Measurements from ENCODE around the gene SMYD3.

Gene SMYD3

GRCh38 chr1:245879091-245879490, 628.0 kb downstream of the SMYD3 start:
- H3K4me1 ChIP-seq: peaks cover 28% of the 10 kb centered on the region
- peaks cover 6% of the 10 kb centered on the region for H3K36me3 ChIP-seq
- DNase-seq: no peak
- no peak overlapping the region for H3K4me3 ChIP-seq (ENCODE audit: low read depth, low read length)
- H3K9me3 ChIP-seq: no peaks in the 10 kb centered on the region
- no peaks in the 10 kb centered on the region for H3K27me3 ChIP-seq
- TF ChIP-seq CTCF (IDR thresholded peaks at IDR 0.05; ENCODE audit: low read depth, low read length): no peak

GRCh38 chr1:245878585-245878984, 628.5 kb downstream of the SMYD3 start:
- no peaks in the 10 kb centered on the region for H3K27me3 ChIP-seq
- no peak overlapping the region for H3K4me3 ChIP-seq (ENCODE audit: low read depth, low read length)
- no peaks in the 10 kb centered on the region for H3K9me3 ChIP-seq
- no peak for TF ChIP-seq CTCF (IDR thresholded peaks at IDR 0.05; ENCODE audit: low read depth, low read length)
- H3K4me1 ChIP-seq: peaks cover 33% of the 10 kb centered on the region
- no peak for DNase-seq
- H3K36me3 ChIP-seq: peaks cover 6% of the 10 kb centered on the region; the same call in 1 of the 2 replicates

- H3K27me3 ChIP-seq: no peaks in the 10 kb centered on the region
- H3K4me3 ChIP-seq (ENCODE audit: low read depth, low read length): no peak overlapping the region
- no peak for DNase-seq
- H3K9me3 ChIP-seq: no peaks in the 10 kb centered on the region
- H3K4me1 ChIP-seq: peaks cover 39% of the 10 kb centered on the region
- TF ChIP-seq CTCF (IDR thresholded peaks at IDR 0.05; ENCODE audit: low read depth, low read length): no peak
- H3K36me3 ChIP-seq: peaks cover 7% of the 10 kb centered on the region; the same call in 1 of the 2 replicates
These were observed 629.1 kb downstream of the SMYD3 start for GRCh38 chr1:245877976-245878375.

GRCh38 chr1:245876586-245876985, 630.5 kb downstream of the SMYD3 start:
- no peaks in the 10 kb centered on the region for H3K27me3 ChIP-seq
- no peak overlapping the region for H3K4me3 ChIP-seq (ENCODE audit: low read depth, low read length)
- peaks cover 47% of the 10 kb centered on the region for H3K4me1 ChIP-seq
- no peak for DNase-seq
- H3K9me3 ChIP-seq: no peaks in the 10 kb centered on the region
- peaks cover 12% of the 10 kb centered on the region for H3K36me3 ChIP-seq
- no peak for TF ChIP-seq CTCF (IDR thresholded peaks at IDR 0.05; ENCODE audit: low read depth, low read length)

GRCh38 chr1:245875581-245876261, 631.4 kb downstream of the SMYD3 start:
- Histone ChIP-seq H3K36me3 (peaks cover 12% of the 10 kb centered on the region), H3K27me3 (no peaks in the 10 kb centered on the region), H3K9me3 (no peaks in the 10 kb centered on the region), H3K4me1 (peaks cover 54% of the 10 kb centered on the region), H3K4me3 (ENCODE audit: low read depth, low read length) (no peak overlapping the region)
- no peak for TF ChIP-seq CTCF (IDR thresholded peaks at IDR 0.05; ENCODE audit: low read depth, low read length)
- DNase-seq: no peak

GRCh38 chr1:245874942-245875580, 632.0 kb downstream of the SMYD3 start:
- H3K36me3 ChIP-seq: peaks cover 12% of the 10 kb centered on the region
- no peaks in the 10 kb centered on the region for H3K27me3 ChIP-seq
- no peaks in the 10 kb centered on the region for H3K9me3 ChIP-seq
- no peak for TF ChIP-seq CTCF (IDR thresholded peaks at IDR 0.05; ENCODE audit: low read depth, low read length)
- peak; percentile 97 for DNase-seq
- H3K4me3 ChIP-seq (ENCODE audit: low read depth, low read length): 0 out of 2 replicates have a peak overlapping the region, but pooled peaks have one; percentile 8
- H3K4me1 ChIP-seq: peaks cover 60% of the 10 kb centered on the region
